ENCODE measurements around the gene PCDHB2.
"Not testable (repeated sequence)": the region's sequence is repeated elsewhere in the genome, so short reads cannot be mapped to it uniquely, and the experiment has no call there.

The PCDHB2 gene

GRCh38 chr5:141094481-141095262 lies at the start of gene PCDHB2:
PCDHB2 (plus strand) TSS chr5:141094615; CDS start chr5:141094791, 176 bp downstream.
- H3K4me1 Mint-ChIP-seq = no peaks in the 10 kb centered on the region
- no peak for DNase-seq
- peaks cover 19% of the 10 kb centered on the region in 2 donors for H3K9me3 Mint-ChIP-seq
- peak within 1 kb of the TSS in 1 of 2 donors; percentile 54 for H3K27ac Mint-ChIP-seq
- ATAC-seq = no peak
- H3K27me3 Mint-ChIP-seq = peaks cover 26% of the 10 kb centered on the region
- peak within 1 kb of the TSS in 1 of 2 donors; percentile 15 for H3K4me3 Mint-ChIP-seq

- Mint-ChIP-seq H3K9me3 (peaks cover 10 to 13% of the 10 kb centered on the region in 2 donors), H3K4me1 (peaks cover 6% of the 10 kb centered on the region), H3K4me3 (peak within 1 kb of the TSS; percentile 33 to 47), H3K27me3 (peaks cover 48% of the 10 kb centered on the region), H3K27ac (no peak within 1 kb of the TSS)
- DNase-seq (no peak), ATAC-seq (no peak)
Observed at GRCh38 chr5:141050622-141051520, 43.5 kb upstream of the PCDHB2 start, which contains the start of gene PCDHB1. PCDHB1 (plus strand) TSS chr5:141051374; CDS start chr5:141051471, 97 bp downstream.

GRCh38 chr5:141051521-141051866 lies 42.9 kb upstream of the PCDHB2 start:
- Mint-ChIP-seq H3K27ac (no peak overlapping the region), H3K4me3 (peak overlapping the region; percentile 33 to 47), H3K9me3 (peaks cover 10 to 13% of the 10 kb centered on the region in 2 donors), H3K4me1 (peaks cover 6% of the 10 kb centered on the region), H3K27me3 (peaks cover 48% of the 10 kb centered on the region)
- no peak for DNase-seq
- ATAC-seq = no peak

GRCh38 chr5:141077826-141078225 lies 16.6 kb upstream of the PCDHB2 start:
- no peak for DNase-seq
- no peak overlapping the region for H3K4me3 Mint-ChIP-seq
- ATAC-seq = no peak
- H3K9me3 Mint-ChIP-seq = peaks cover 5 to 6% of the 10 kb centered on the region in 2 donors
- no peak overlapping the region for H3K27ac Mint-ChIP-seq
- H3K4me1 Mint-ChIP-seq = no peaks in the 10 kb centered on the region
- H3K27me3 Mint-ChIP-seq = peaks cover 9% of the 10 kb centered on the region

GRCh38 chr5:141082228-141082627 lies 12.2 kb upstream of the PCDHB2 start:
- ATAC-seq (no peak), DNase-seq (no peak)
- Mint-ChIP-seq H3K9me3 (peaks cover under 1 to 16% of the 10 kb centered on the region in 2 donors), H3K27me3 (peaks cover 16% of the 10 kb centered on the region), H3K27ac (no peak overlapping the region), H3K4me1 (peaks cover 8% of the 10 kb centered on the region), H3K4me3 (no peak overlapping the region)

GRCh38 chr5:141084487-141084989 lies 9.9 kb upstream of the PCDHB2 start:
- Mint-ChIP-seq H3K9me3 (peaks cover 0 to 16% of the 10 kb centered on the region in 2 donors), H3K4me1 (peaks cover 8% of the 10 kb centered on the region), H3K27ac (no peak overlapping the region), H3K4me3 (peak overlapping the region; percentile 89 to 91), H3K27me3 (peaks cover 19% of the 10 kb centered on the region)
- DNase-seq (peak; percentile 24 to 48), ATAC-seq (peak; percentile 85)

- Mint-ChIP-seq H3K27ac (no peak overlapping the region), H3K9me3 (peaks cover 22 to 23% of the 10 kb centered on the region in 2 donors), H3K27me3 (peaks cover 32% of the 10 kb centered on the region), H3K4me3 (no peak overlapping the region), H3K4me1 (no peaks in the 10 kb centered on the region)
- DNase-seq = no peak
- no peak for ATAC-seq
Observed at GRCh38 chr5:141095263-141095641, 837 bp downstream of the PCDHB2 start.

- not testable (repeated sequence) for ATAC-seq, H3K27ac Mint-ChIP-seq
Observed at GRCh38 chr5:141096181-141096580, 1.8 kb downstream of the PCDHB2 start.

GRCh38 chr5:141096586-141096985 lies 2.2 kb downstream of the PCDHB2 start:
- not testable (repeated sequence) for H3K27ac Mint-ChIP-seq, H3K4me3 Mint-ChIP-seq, ATAC-seq, DNase-seq, H3K4me1 Mint-ChIP-seq
- peaks cover 26 to 34% of the 10 kb centered on the region in 2 donors for H3K9me3 Mint-ChIP-seq
- peaks cover 45% of the 10 kb centered on the region for H3K27me3 Mint-ChIP-seq

More at GRCh38 chr5:141096181-141096580, 1.8 kb downstream of the PCDHB2 start:
- not testable (repeated sequence) for DNase-seq, H3K4me1 Mint-ChIP-seq, H3K4me3 Mint-ChIP-seq
- Mint-ChIP-seq H3K27me3 (peaks cover 41% of the 10 kb centered on the region), H3K9me3 (peaks cover 25 to 30% of the 10 kb centered on the region in 2 donors)

- ATAC-seq (no peak), DNase-seq (peak; percentile 17 to 37)
- no peaks in the 10 kb centered on the region for H3K4me1 Mint-ChIP-seq
- peaks cover 38% of the 10 kb centered on the region for H3K27me3 Mint-ChIP-seq
- H3K27ac Mint-ChIP-seq = no peak within 1 kb of the TSS
- H3K4me3 Mint-ChIP-seq = no peak within 1 kb of the TSS
- H3K9me3 Mint-ChIP-seq = peaks cover 14 to 26% of the 10 kb centered on the region in 2 donors
Observed at GRCh38 chr5:141100243-141100805, 5.9 kb downstream of the PCDHB2 start, which contains the start of gene PCDHB3. PCDHB3 (plus strand) TSS chr5:141100473; CDS start chr5:141100650, 177 bp downstream.

GRCh38 chr5:141101059-141101458 lies 6.6 kb downstream of the PCDHB2 start:
- Mint-ChIP-seq H3K9me3 (peaks cover 14 to 19% of the 10 kb centered on the region in 2 donors), H3K27ac (no peak overlapping the region), H3K4me1 (no peaks in the 10 kb centered on the region), H3K4me3 (no peak overlapping the region), H3K27me3 (peaks cover 33% of the 10 kb centered on the region)
- DNase-seq = no peak
- no peak for ATAC-seq

GRCh38 chr5:141102070-141102469 lies 7.7 kb downstream of the PCDHB2 start:
- Mint-ChIP-seq H3K27me3 (peaks cover 33% of the 10 kb centered on the region), H3K9me3 (peaks cover 14 to 19% of the 10 kb centered on the region in 2 donors)
- not testable (repeated sequence) for ATAC-seq, DNase-seq, H3K4me1 Mint-ChIP-seq, H3K27ac Mint-ChIP-seq, H3K4me3 Mint-ChIP-seq

- H3K4me1 Mint-ChIP-seq, DNase-seq, H3K4me3 Mint-ChIP-seq, H3K27ac Mint-ChIP-seq, ATAC-seq: not testable (repeated sequence)
- Mint-ChIP-seq H3K9me3 (peaks cover 14 to 19% of the 10 kb centered on the region in 2 donors), H3K27me3 (peaks cover 33% of the 10 kb centered on the region)
Observed at GRCh38 chr5:141102471-141102870, 8.1 kb downstream of the PCDHB2 start.

- DNase-seq (no peak), ATAC-seq (no peak)
- Mint-ChIP-seq H3K27me3 (peaks cover 19% of the 10 kb centered on the region), H3K4me3 (no peak overlapping the region), H3K9me3 (peaks cover 6 to 15% of the 10 kb centered on the region in 2 donors), H3K27ac (no peak overlapping the region), H3K4me1 (no peaks in the 10 kb centered on the region)
Observed at GRCh38 chr5:141105350-141105749, 10.9 kb downstream of the PCDHB2 start.

GRCh38 chr5:141119250-141119649 lies 24.8 kb downstream of the PCDHB2 start:
- no peak for ATAC-seq
- no peaks in the 10 kb centered on the region for H3K4me1 Mint-ChIP-seq
- H3K27me3 Mint-ChIP-seq = peaks cover 28% of the 10 kb centered on the region
- no peak overlapping the region for H3K27ac Mint-ChIP-seq
- no peak for DNase-seq
- no peak overlapping the region for H3K4me3 Mint-ChIP-seq
- peaks cover 5 to 19% of the 10 kb centered on the region in 2 donors for H3K9me3 Mint-ChIP-seq
